Measurements from ENCODE around the gene RBPMS2. TPM values are rescaled to one million over a fixed set of nuclear protein-coding genes. Genes with fewer than 3 reads are reported as not detected.

RBPMS2 gene
- total and polyA plus RNA-seq, 2 of the 8 experiments (the other 6 are each of a cell fraction or from before 2014, with no cell fraction given): 55.8 to 238 TPM

GRCh38 chr15:64749167-64749566 lies 26.2 kb downstream of the RBPMS2 start (continued):
- TF ChIP-seq CHD7 (IDR thresholded peaks at IDR 0.05; ENCODE audit: insufficient replicate concordance, low read length) (no peak), BACH1 (IDR thresholded peaks at IDR 0.05; ENCODE audit: low read length) (no peak), GTF2F1 (IDR thresholded peaks at IDR 0.05; ENCODE audit: borderline replicate concordance, low read depth, low read length) (no peak), HDAC2 (IDR thresholded peaks at IDR 0.05; ENCODE audit: borderline replicate concordance in 1 of 2, low read depth in 2 of 2, low read length in 2 of 2) (no peak), TCF12 (IDR thresholded peaks at IDR 0.05; ENCODE audit: low read depth, low read length) (no peak), TAF7 (optimal IDR thresholded peaks at IDR 0.05; ENCODE audit: borderline replicate concordance, low read depth, low read length) (no peak), HDAC6 (IDR thresholded peaks at IDR 0.05; ENCODE audit: low read depth, low read length) (no peak), ASH2L (IDR thresholded peaks at IDR 0.05; ENCODE audit: low read length) (no peak), ATF2 (IDR thresholded peaks at IDR 0.05; ENCODE audit: low read length) (no peak), EP300 (IDR thresholded peaks at IDR 0.05; ENCODE audit: borderline replicate concordance in 1 of 2, low read depth in 2 of 2, low read length in 2 of 2) (no peak)

Measured in H1 (cell line).